Inflammatory macrophage treated with lipopolysaccharide for 4 hours (primary cell): ENCODE measurements around the gene DUSP2.

Experiments used
- DNase-seq: peaks from one replicate; pipeline ENCODE4 v3.0.0-alpha.2; 2020

The DUSP2 gene

GRCh38 chr2:96098900-96099590, 46.2 kb downstream of the DUSP2 start:
- DNase-seq, result no peak

- no peak for DNase-seq
Measured at GRCh38 chr2:96097951-96098823, 47.1 kb downstream of the DUSP2 start.

GRCh38 chr2:96097441-96097840, 47.8 kb downstream of the DUSP2 start:
- DNase-seq, result no peak

GRCh38 chr2:96095116-96095636, 50.1 kb downstream of the DUSP2 start:
- DNase-seq, result no peak

- no peak for DNase-seq
Measured at GRCh38 chr2:96093528-96093927, 51.7 kb downstream of the DUSP2 start.
